Measurements from ENCODE around the gene SHF.

DNA sequence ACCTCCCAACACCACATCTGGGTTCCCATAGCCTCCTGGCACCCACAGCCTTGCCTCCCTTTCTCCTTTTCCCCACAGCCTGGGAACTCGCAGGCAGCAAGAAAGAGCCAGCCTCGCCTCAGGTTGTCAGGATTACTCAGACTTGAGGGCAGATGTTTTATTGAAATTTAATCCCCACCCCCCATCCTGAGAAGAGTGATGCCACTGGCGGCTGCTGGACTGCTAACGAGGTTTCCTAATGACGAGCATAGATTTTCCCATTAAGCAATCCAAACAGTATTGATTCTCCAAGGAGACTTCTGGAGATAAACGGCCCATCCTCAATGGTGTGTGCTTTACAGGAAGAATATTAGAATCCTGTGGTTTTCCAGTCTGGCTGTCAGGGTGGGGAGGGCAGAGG, 13.7 kb downstream of the SHF start:
- TF ChIP-seq, protein P1, sequence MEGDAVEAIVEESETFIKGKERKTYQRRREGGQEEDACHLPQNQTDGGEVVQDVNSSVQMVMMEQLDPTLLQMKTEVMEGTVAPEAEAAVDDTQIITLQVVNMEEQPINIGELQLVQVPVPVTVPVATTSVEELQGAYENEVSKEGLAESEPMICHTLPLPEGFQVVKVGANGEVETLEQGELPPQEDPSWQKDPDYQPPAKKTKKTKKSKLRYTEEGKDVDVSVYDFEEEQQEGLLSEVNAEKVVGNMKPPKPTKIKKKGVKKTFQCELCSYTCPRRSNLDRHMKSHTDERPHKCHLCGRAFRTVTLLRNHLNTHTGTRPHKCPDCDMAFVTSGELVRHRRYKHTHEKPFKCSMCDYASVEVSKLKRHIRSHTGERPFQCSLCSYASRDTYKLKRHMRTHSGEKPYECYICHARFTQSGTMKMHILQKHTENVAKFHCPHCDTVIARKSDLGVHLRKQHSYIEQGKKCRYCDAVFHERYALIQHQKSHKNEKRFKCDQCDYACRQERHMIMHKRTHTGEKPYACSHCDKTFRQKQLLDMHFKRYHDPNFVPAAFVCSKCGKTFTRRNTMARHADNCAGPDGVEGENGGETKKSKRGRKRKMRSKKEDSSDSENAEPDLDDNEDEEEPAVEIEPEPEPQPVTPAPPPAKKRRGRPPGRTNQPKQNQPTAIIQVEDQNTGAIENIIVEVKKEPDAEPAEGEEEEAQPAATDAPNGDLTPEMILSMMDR (IDR thresholded peaks at IDR 0.05), result no peak
- no peak for TF ChIP-seq POLR2A (IDR thresholded peaks at IDR 0.05)
